ENCODE data around the gene DEPDC4.
"Not testable (repeated sequence)": the region's sequence is repeated elsewhere in the genome, so short reads cannot be mapped to it uniquely, and the experiment has no call there.

Gene DEPDC4

GRCh38 chr12:100289038-100289437, 22.2 kb upstream of the DEPDC4 start:
- H3K27ac ChIP-seq (ENCODE audit: insufficient read depth, low read depth, low read length, poor library complexity, severe bottlenecking) = no peak overlapping the region
- H3K4me3 ChIP-seq (ENCODE audit: insufficient read depth, low read depth, low read length) = no peak overlapping the region
- no peaks in the 10 kb centered on the region for H3K4me1 ChIP-seq (ENCODE audit: control insufficient read depth, insufficient read depth, low read length)
- peaks cover 7% of the 10 kb centered on the region for H3K36me3 ChIP-seq (ENCODE audit: control insufficient read depth, insufficient read depth, low read length)
- 92 to 96% methylated on average over 5 of the region's 5 CpGs for WGBS, 2 experiments
- H3K27me3 ChIP-seq (ENCODE audit: control insufficient read depth, insufficient read depth, low read length, poor library complexity, severe bottlenecking) = no peaks in the 10 kb centered on the region
- H3K9me3 ChIP-seq (ENCODE audit: control insufficient read depth, low read length) = no peaks in the 10 kb centered on the region

DNA sequence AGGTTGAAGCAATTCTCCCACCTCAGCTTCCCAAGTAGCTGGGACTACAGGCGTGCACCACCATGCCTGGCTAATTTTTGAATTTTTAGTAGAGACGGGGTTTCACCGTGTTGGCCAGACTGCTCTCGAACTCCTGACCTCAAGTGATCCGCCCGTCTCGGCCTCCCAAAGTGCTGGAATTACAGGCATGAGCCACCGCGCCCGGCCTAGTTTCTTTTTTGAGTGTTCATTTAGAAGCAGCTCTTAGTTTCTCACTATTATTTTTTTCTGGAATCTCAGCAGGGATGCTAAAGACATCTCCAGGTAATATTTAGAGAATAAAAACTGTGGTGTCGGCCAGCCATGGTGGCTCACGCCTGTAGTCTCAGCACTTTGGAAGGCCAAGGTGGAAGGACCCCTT, 17.7 kb upstream of the DEPDC4 start:
- H3K36me3 ChIP-seq (ENCODE audit: control insufficient read depth, insufficient read depth, low read length) = not testable (repeated sequence)

GRCh38 chr12:100279607-100280244, 12.8 kb upstream of the DEPDC4 start:
- no peaks in the 10 kb centered on the region for H3K27me3 ChIP-seq (ENCODE audit: control insufficient read depth, insufficient read depth, low read length, poor library complexity, severe bottlenecking)
- no peaks in the 10 kb centered on the region for H3K36me3 ChIP-seq (ENCODE audit: control insufficient read depth, insufficient read depth, low read length)
- 75 to 86% methylated on average over 1 of the region's 1 CpG for WGBS, 2 experiments
- H3K4me1 ChIP-seq (ENCODE audit: control insufficient read depth, insufficient read depth, low read length) = no peaks in the 10 kb centered on the region
- peak overlapping the region; percentile 9 for H3K27ac ChIP-seq (ENCODE audit: insufficient read depth, low read depth, low read length, poor library complexity, severe bottlenecking)
- H3K9me3 ChIP-seq (ENCODE audit: control insufficient read depth, low read length) = no peaks in the 10 kb centered on the region
- H3K4me3 ChIP-seq (ENCODE audit: insufficient read depth, low read depth, low read length) = no peak overlapping the region

More for the DNA sequence above, 17.7 kb upstream of the DEPDC4 start:
- not testable (repeated sequence) for H3K9me3 ChIP-seq (ENCODE audit: control insufficient read depth, low read length); H3K27me3 ChIP-seq (ENCODE audit: control insufficient read depth, insufficient read depth, low read length, poor library complexity, severe bottlenecking); H3K4me3 ChIP-seq (ENCODE audit: insufficient read depth, low read depth, low read length); H3K4me1 ChIP-seq (ENCODE audit: control insufficient read depth, insufficient read depth, low read length); H3K27ac ChIP-seq (ENCODE audit: insufficient read depth, low read depth, low read length, poor library complexity, severe bottlenecking)
- WGBS, 2 experiments = 92 to 94% methylated on average over 12 of the region's 12 CpGs

GRCh38 chr12:100279159-100279558, 12.3 kb upstream of the DEPDC4 start:
- H3K36me3 ChIP-seq (ENCODE audit: control insufficient read depth, insufficient read depth, low read length) = no peaks in the 10 kb centered on the region
- no peaks in the 10 kb centered on the region for H3K9me3 ChIP-seq (ENCODE audit: control insufficient read depth, low read length)
- H3K27me3 ChIP-seq (ENCODE audit: control insufficient read depth, insufficient read depth, low read length, poor library complexity, severe bottlenecking) = no peaks in the 10 kb centered on the region
- no peak overlapping the region for H3K4me3 ChIP-seq (ENCODE audit: insufficient read depth, low read depth, low read length)
- H3K4me1 ChIP-seq (ENCODE audit: control insufficient read depth, insufficient read depth, low read length) = no peaks in the 10 kb centered on the region
- H3K27ac ChIP-seq (ENCODE audit: insufficient read depth, low read depth, low read length, poor library complexity, severe bottlenecking) = no peak overlapping the region
- 87 to 90% methylated on average over 7 of the region's 7 CpGs for WGBS, 2 experiments

GRCh38 chr12:100274291-100274690, 7.4 kb upstream of the DEPDC4 start:
- Histone ChIP-seq H3K9me3 (ENCODE audit: control insufficient read depth, low read length) (no peaks in the 10 kb centered on the region), H3K27me3 (ENCODE audit: control insufficient read depth, insufficient read depth, low read length, poor library complexity, severe bottlenecking) (no peaks in the 10 kb centered on the region), H3K4me1 (ENCODE audit: control insufficient read depth, insufficient read depth, low read length) (no peaks in the 10 kb centered on the region), H3K27ac (ENCODE audit: insufficient read depth, low read depth, low read length, poor library complexity, severe bottlenecking) (no peak overlapping the region), H3K4me3 (ENCODE audit: insufficient read depth, low read depth, low read length) (no peak overlapping the region), H3K36me3 (ENCODE audit: control insufficient read depth, insufficient read depth, low read length) (no peaks in the 10 kb centered on the region)
- WGBS, 2 experiments = 100% methylated on average over 2 of the region's 2 CpGs; no CpG with 5 or more reads in 1 of the 2 experiments

DNA sequence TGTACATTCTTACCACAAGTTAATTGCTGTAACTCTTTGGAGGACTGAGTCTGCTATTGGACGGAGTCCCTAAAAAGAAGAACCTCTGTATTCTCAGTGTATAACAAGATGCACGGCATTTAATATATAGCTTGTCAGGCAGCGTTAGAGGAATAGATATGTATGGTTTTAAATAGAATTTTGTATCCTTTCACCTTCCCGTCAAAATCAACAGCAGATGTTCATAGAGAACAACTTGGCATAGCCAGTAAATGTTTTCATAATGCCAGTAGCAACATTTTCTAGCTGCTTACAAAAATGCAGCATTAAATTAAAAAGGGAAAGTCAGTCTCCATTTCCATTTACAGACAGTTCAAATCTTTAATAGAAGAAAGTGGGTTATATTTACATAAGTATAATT, 6.9 kb upstream of the DEPDC4 start:
- Histone ChIP-seq H3K27ac (ENCODE audit: insufficient read depth, low read depth, low read length, poor library complexity, severe bottlenecking) (no peak overlapping the region), H3K4me1 (ENCODE audit: control insufficient read depth, insufficient read depth, low read length) (no peaks in the 10 kb centered on the region), H3K36me3 (ENCODE audit: control insufficient read depth, insufficient read depth, low read length) (no peaks in the 10 kb centered on the region), H3K27me3 (ENCODE audit: control insufficient read depth, insufficient read depth, low read length, poor library complexity, severe bottlenecking) (no peaks in the 10 kb centered on the region), H3K9me3 (ENCODE audit: control insufficient read depth, low read length) (no peaks in the 10 kb centered on the region), H3K4me3 (ENCODE audit: insufficient read depth, low read depth, low read length) (no peak overlapping the region)
- 92 to 95% methylated on average over 3 to 4 of the region's 4 CpGs for WGBS, 2 experiments

GRCh38 chr12:100268835-100269564, 2.1 kb upstream of the DEPDC4 start:
- Histone ChIP-seq H3K4me1 (ENCODE audit: control insufficient read depth, insufficient read depth, low read length) (no peaks in the 10 kb centered on the region), H3K27ac (ENCODE audit: insufficient read depth, low read depth, low read length, poor library complexity, severe bottlenecking) (no peak overlapping the region), H3K27me3 (ENCODE audit: control insufficient read depth, insufficient read depth, low read length, poor library complexity, severe bottlenecking) (no peaks in the 10 kb centered on the region), H3K4me3 (ENCODE audit: insufficient read depth, low read depth, low read length) (peak overlapping the region; percentile 97), H3K36me3 (ENCODE audit: control insufficient read depth, insufficient read depth, low read length) (no peaks in the 10 kb centered on the region), H3K9me3 (ENCODE audit: control insufficient read depth, low read length) (no peaks in the 10 kb centered on the region)
- 60 to 64% methylated on average over 5 of the region's 5 CpGs for WGBS, 2 experiments

GRCh38 chr12:100267603-100268281, 863 bp upstream of the DEPDC4 start:
- H3K4me3 ChIP-seq (ENCODE audit: insufficient read depth, low read depth, low read length) = peak overlapping the region; percentile 97
- H3K4me1 ChIP-seq (ENCODE audit: control insufficient read depth, insufficient read depth, low read length) = no peaks in the 10 kb centered on the region
- no peaks in the 10 kb centered on the region for H3K36me3 ChIP-seq (ENCODE audit: control insufficient read depth, insufficient read depth, low read length)
- H3K27ac ChIP-seq (ENCODE audit: insufficient read depth, low read depth, low read length, poor library complexity, severe bottlenecking) = peak overlapping the region; percentile 96
- no peaks in the 10 kb centered on the region for H3K9me3 ChIP-seq (ENCODE audit: control insufficient read depth, low read length)
- H3K27me3 ChIP-seq (ENCODE audit: control insufficient read depth, insufficient read depth, low read length, poor library complexity, severe bottlenecking) = no peaks in the 10 kb centered on the region
- 2% methylated on average over 33 of the region's 33 CpGs for WGBS, 2 experiments

GRCh38 chr12:100266585-100266834, 369 bp downstream of the DEPDC4 start:
- no peak overlapping the region for H3K27ac ChIP-seq (ENCODE audit: insufficient read depth, low read depth, low read length, poor library complexity, severe bottlenecking)
- 12 to 17% methylated on average over 3 to 6 of the region's 6 CpGs for WGBS, 2 experiments

DNA sequence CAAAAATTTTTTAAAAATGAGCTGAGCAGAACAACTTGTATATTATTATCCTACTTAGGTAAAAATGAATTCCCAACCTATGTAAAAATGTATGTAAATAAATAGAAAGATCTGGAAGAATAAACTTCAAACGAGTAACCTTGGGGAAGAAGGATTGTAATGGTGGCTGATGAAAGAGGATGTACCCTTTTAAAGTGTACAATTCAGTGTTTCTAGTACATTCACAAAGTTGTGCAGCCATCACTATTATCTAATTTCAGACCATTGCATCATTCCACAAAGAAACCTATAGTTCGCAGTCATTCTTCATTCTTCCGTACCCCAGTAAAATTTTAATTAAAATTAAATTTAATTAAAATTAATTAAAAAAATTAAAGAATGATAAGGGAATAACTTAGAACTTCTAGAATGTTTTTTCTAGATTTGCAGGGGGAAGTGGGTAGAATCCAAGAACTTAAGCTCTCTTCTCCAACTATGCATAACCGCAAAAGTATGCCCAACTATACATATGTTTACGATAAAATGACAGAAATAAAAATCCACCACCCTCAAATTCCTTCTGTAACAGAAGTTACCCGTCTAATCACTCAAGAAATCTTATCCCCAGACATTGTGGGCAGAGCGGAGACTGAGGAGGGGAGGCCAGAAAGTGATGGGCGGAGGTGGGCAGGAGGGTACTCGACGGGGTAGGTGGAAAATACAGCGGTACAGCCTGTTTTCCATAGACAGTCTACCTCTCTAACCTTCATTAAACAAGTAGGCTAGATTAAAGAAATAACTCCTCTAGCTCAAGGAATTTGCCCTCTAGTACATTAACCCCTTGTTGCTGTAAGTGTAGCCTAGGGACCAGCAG, 921 bp downstream of the DEPDC4 start:
- Histone ChIP-seq H3K27ac (ENCODE audit: insufficient read depth, low read depth, low read length, poor library complexity, severe bottlenecking) (no peak overlapping the region), H3K36me3 (ENCODE audit: control insufficient read depth, insufficient read depth, low read length) (no peaks in the 10 kb centered on the region), H3K9me3 (ENCODE audit: control insufficient read depth, low read length) (no peaks in the 10 kb centered on the region), H3K4me1 (ENCODE audit: control insufficient read depth, insufficient read depth, low read length) (no peaks in the 10 kb centered on the region), H3K4me3 (ENCODE audit: insufficient read depth, low read depth, low read length) (peak overlapping the region; percentile 97), H3K27me3 (ENCODE audit: control insufficient read depth, insufficient read depth, low read length, poor library complexity, severe bottlenecking) (no peaks in the 10 kb centered on the region)
- 88% methylated on average over 6 to 9 of the region's 11 CpGs for WGBS, 2 experiments

More at GRCh38 chr12:100266585-100266834, 369 bp downstream of the DEPDC4 start:
- Histone ChIP-seq H3K36me3 (ENCODE audit: control insufficient read depth, insufficient read depth, low read length) (no peaks in the 10 kb centered on the region), H3K27me3 (ENCODE audit: control insufficient read depth, insufficient read depth, low read length, poor library complexity, severe bottlenecking) (no peaks in the 10 kb centered on the region), H3K4me3 (ENCODE audit: insufficient read depth, low read depth, low read length) (peak overlapping the region; percentile 97), H3K4me1 (ENCODE audit: control insufficient read depth, insufficient read depth, low read length) (no peaks in the 10 kb centered on the region), H3K9me3 (ENCODE audit: control insufficient read depth, low read length) (no peaks in the 10 kb centered on the region)
